Ovary (tissue), 3 donors: Measurements from ENCODE around the gene MARCKSL1.
A peak's percentile ranks its signal among the peaks of the same experiment; 100 is the strongest.

Experiments used
- CTCF ChIP-seq, 3 donors: fragments of 450-650 bp in 2 of 3; fragments of 200-600 bp in 1 of 3; IDR thresholded peaks; one replicate each; pipeline versions ENCODE4 v1.5.1 to v1.8.0; 2016 to 2022; ENCODE audit warnings: antibody characterized with exemption in 3 of 3, mild to moderate bottlenecking in 1 of 3
- POLR2A ChIP-seq: fragments of 450-650 bp; IDR thresholded peaks from one replicate; pipeline ENCODE4 v1.6.1; 2017; ENCODE audit warnings: antibody characterized with exemption, mild to moderate bottlenecking, moderate library complexity
- donor health status: DM: no; HTN: no; CAD: no.

GRCh38 chr1:32335790-32336590, at the start of gene MARCKSL1:
- TF ChIP-seq CTCF (IDR thresholded peaks at IDR 0.05) (no peak), POLR2A (peak; percentile 86)
